GM10847 (cell line): Measurements from ENCODE around the gene SEM1.

Source experiments
- POLR2A ChIP-seq: IDR thresholded peaks from 2 replicates; pipeline ENCODE4 v1.6.1; 2011; ENCODE audit not compliant: insufficient read length; ENCODE audit errors: extremely low read depth

SEM1 gene

GRCh38 chr7:96671854-96672253 is 37.8 kb downstream of the SEM1 start:
- no peak for TF ChIP-seq POLR2A

- TF ChIP-seq POLR2A, result no peak
Observed at GRCh38 chr7:96670338-96671289, 39.0 kb downstream of the SEM1 start.

- no peak for TF ChIP-seq POLR2A
Observed at GRCh38 chr7:96669812-96670211, 39.8 kb downstream of the SEM1 start.

- no peak for TF ChIP-seq POLR2A
Observed at GRCh38 chr7:96667026-96667425, 42.6 kb downstream of the SEM1 start.

GRCh38 chr7:96665689-96666088 is 44.0 kb downstream of the SEM1 start:
- no peak for TF ChIP-seq POLR2A

- TF ChIP-seq POLR2A, result no peak
Observed at GRCh38 chr7:96664793-96665192, 44.9 kb downstream of the SEM1 start.

- no peak for TF ChIP-seq POLR2A
Observed at GRCh38 chr7:96663871-96664445, 45.7 kb downstream of the SEM1 start.

- TF ChIP-seq POLR2A, result no peak
Observed at GRCh38 chr7:96663457-96663856, 46.2 kb downstream of the SEM1 start.

GRCh38 chr7:96658022-96658412 is 51.6 kb downstream of the SEM1 start:
- no peak for TF ChIP-seq POLR2A

- no peak for TF ChIP-seq POLR2A
Observed at GRCh38 chr7:96657347-96658021, 52.2 kb downstream of the SEM1 start.

- no peak for TF ChIP-seq POLR2A
Observed at GRCh38 chr7:96655956-96656355, 53.7 kb downstream of the SEM1 start.

GRCh38 chr7:96654630-96655188 is 54.9 kb downstream of the SEM1 start:
- no peak for TF ChIP-seq POLR2A

- no peak for TF ChIP-seq POLR2A
Observed at GRCh38 chr7:96649981-96650380, 59.7 kb downstream of the SEM1 start.

GRCh38 chr7:96648784-96649183 is 60.9 kb downstream of the SEM1 start:
- no peak for TF ChIP-seq POLR2A

- no peak for TF ChIP-seq POLR2A
Observed at GRCh38 chr7:96647733-96648132, 61.9 kb downstream of the SEM1 start.

GRCh38 chr7:96645084-96645483 is 64.6 kb downstream of the SEM1 start:
- no peak for TF ChIP-seq POLR2A
